ENCODE measurements around the gene PEX16. TPM values are rescaled to one million over a fixed set of nuclear protein-coding genes. Genes with fewer than 3 reads are reported as not detected.

The PEX16 gene
- total RNA-seq, 1 experiment from 2014 or later: 98.4 TPM

- no peak for DNase-seq (ENCODE audit: low spot score)
Observed at GRCh38 chr11:45930951-45931570, 13.4 kb upstream of the PEX16 start.

DNA sequence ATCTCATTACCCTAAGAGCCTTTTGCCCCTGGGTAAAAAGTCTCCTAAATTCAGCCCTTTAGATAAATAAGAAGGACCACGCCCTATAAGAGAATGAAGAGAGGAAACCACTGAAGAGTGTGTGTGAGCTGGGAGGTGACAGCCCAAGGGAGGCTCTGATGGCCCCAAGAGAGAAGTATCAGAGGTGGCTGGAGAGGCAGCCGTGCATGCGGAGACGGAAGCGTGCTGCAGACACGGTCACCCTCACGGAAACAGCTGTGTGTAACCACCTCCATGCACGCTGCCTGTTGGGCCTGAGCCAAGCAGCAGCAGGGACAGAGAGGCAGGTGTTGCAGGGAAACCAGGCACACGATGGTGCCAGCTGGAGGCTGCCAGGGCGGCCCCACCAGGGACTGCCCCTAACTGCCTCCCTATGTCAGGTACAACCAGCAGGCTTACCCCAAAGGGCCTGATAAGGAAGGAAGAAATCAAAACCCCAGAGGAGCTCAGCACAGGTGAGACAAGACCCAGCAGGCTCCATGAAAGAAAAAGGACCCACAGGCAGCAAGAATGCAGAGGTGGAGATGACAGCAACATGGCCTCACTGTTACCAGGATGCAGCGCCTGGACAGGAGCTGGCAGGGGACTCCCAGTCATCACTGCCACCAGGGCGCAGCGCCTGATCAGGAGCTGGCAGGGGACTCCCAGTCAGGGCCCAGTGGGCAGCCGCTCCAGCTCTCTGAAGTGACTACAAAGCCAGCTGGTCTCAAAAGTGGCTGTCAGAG lies 12.5 kb upstream of the PEX16 start:
- no peak for DNase-seq (ENCODE audit: low spot score)

DNA sequence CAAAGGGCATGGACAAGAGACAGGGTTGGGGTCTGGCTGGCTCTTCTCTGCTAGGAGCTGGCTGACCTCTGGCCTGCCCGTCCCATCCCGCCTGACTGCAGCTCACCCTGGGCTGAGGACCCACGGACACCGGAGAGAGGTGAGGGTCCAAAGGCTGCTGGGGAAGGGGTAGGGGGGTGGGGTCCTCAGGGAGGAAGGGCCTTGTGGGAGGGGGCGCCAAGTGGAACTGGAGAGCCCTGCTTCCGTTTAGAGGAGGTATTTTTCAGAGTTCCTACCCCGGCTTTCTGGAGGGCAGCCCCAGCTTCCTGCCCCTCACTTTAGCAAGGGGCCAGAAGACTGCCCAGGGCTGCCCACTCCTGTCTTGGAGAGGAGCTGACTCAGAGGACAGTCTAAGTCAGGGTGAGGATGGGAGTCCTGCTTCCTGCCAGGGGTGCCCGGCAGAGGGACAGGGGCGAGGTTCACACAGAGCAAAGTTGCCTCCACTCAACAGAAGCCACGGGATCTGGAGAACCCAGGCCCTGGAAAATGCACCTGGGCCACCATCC lies 11.9 kb upstream of the PEX16 start:
- DNase-seq (ENCODE audit: low spot score): no peak

- no peak for DNase-seq (ENCODE audit: low spot score)
Observed at GRCh38 chr11:45928535-45929215, 11.0 kb upstream of the PEX16 start.

GRCh38 chr11:45927684-45928413 lies 10.2 kb upstream of the PEX16 start:
- DNase-seq (ENCODE audit: low spot score): no peak

DNA sequence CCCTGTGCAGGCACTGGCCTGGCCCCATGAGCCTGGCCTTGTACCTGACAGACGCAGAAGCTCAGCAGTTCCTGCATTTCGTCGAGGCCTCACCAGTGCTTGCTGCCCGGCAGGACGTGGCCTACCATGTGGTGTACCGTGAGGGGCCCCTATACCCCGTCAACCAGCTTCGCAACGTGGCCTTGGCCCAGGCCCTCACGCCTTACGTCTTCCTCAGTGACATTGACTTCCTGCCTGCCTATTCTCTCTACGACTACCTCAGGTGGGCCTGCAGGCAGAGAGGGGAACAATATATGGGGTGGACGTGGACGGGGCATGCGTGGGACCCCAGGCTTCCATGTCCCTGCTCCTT lies 9.6 kb upstream of the PEX16 start:
- DNase-seq (ENCODE audit: low spot score): no peak

GRCh38 chr11:45926536-45927331 lies 9.1 kb upstream of the PEX16 start:
- DNase-seq (ENCODE audit: low spot score): no peak

DNA sequence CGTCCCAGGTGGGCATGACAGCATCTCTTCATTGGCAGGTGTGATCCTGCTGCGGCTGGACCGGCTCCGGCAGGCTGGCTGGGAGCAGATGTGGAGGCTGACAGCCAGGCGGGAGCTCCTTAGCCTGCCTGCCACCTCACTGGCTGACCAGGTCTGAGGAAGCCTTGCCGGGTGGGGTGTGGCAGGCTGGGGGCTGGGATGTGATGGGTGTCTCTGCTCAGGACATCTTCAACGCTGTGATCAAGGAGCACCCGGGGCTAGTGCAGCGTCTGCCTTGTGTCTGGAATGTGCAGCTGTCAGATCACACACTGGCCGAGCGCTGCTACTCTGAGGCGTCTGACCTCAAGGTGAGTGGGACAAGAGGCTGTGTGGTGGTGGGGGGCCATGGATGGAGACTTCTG lies 8.3 kb upstream of the PEX16 start:
- no peak for DNase-seq (ENCODE audit: low spot score)

DNA sequence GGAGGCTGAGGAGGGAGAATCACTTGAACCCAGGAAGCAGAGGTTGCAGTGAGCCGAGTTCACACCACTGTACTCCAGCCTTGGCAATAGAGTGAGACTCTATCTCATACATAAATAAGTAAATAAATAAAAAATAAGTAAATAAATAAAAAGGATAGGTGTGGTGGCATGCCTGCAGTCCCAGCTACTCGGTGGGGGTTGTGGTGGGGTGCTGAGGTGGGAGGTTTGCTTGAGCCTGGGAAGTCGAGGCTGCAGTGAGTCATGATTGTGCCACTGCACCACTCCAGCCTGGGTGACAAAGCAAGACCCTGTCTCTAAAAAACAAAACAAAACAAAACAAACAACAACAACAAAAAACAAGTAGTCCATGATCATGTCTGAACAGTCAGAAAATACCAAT lies 7.9 kb upstream of the PEX16 start:
- DNase-seq (ENCODE audit: low spot score): no peak

DNA sequence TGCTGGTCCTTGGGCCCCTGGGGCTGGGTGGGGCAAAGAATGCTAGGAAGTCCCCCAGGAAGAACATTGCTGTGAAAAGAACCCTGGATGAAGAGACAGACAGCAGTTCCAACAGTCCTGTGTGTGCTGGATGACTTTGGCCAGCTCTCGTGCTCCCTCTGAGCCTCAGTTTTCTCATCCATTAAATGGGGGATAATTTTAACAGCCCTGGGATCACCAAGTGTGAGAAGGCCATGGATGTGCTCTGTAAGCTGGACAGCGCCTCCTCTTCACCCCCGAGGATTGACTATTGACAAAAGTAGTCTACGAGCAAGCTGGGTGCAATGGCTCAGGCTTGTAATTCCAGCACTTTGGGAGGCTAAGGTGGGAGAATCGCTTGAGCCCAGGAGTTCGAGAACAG lies 7.2 kb upstream of the PEX16 start:
- DNase-seq (ENCODE audit: low spot score): no peak

DNA sequence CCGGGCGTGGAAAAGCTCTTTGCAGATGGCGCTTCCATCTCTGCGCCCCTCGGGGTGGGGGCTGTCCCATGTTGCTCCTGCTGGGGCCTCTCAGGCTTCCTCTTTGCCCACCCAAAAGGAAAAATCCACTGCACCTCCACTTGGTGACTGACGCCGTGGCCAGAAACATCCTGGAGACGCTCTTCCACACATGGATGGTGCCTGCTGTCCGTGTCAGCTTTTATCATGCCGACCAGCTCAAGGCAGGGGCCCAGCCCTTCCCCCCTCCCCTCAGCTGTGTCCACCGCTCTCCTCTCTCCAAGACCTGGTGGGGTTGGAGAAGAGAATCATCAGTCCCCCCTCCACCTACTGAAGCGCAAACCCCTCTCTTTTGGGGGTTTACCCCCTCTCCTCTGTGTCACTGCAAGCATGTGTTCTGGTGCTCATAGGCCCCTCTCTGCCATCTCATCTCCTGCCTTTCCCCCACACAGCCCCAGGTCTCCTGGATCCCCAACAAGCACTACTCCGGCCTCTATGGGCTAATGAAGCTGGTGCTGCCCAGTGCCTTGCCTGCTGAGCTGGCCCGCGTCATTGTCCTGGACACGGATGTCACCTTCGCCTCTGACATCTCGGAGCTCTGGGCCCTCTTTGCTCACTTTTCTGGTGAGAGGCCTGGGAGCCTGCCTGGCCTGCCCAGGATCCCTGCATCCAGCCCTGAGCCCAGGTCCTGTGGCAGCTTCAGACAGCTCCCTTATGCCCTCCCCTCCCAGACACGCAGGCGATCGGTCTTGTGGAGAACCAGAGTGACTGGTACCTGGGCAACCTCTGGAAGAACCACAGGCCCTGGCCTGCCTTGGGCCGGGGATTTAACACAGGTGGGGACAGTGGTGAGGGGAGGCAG lies 6.6 kb upstream of the PEX16 start:
- DNase-seq (ENCODE audit: low spot score): no peak

DNA sequence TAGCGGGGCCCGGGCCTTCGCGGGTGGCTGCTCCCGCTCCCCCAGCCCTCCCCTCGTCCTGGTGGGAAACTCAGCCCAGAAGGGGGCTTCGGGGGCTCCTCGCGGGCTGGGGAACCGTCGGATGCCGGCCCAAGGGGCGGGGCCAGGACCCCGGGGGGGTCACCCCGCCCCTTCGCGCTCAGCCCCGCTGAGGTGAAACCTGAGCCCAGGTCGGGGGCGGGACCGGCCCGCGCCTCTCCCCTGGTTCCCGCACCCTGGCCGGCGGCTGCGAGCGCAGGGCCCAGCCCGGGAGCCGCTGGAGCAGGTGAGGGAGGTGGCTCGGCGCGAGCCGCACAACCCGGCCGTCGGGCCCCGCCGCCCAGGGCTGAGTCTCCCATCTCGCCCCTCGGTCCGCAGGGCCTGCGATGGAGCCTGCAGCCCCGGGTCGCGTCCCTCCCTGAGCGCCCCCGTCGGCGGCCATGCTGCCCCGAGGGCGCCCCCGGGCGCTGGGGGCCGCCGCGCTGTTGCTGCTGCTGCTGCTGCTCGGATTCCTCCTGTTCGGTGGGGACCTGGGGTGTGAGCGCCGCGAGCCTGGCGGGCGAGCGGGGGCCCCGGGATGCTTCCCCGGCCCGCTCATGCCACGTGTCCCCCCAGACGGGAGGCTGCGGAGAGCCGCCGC lies 4.9 kb upstream of the PEX16 start, which contains the start of gene LARGE2:
LARGE2 (plus strand) TSS at position 232 of the 658 bp plus-strand sequence; CDS start at position 459, 227 bp downstream.
- DNase-seq (ENCODE audit: low spot score): peak; percentile 55

- peak; percentile 81 for DNase-seq (ENCODE audit: low spot score)
Observed at GRCh38 chr11:45921561-45922424, 4.1 kb upstream of the PEX16 start.

DNA sequence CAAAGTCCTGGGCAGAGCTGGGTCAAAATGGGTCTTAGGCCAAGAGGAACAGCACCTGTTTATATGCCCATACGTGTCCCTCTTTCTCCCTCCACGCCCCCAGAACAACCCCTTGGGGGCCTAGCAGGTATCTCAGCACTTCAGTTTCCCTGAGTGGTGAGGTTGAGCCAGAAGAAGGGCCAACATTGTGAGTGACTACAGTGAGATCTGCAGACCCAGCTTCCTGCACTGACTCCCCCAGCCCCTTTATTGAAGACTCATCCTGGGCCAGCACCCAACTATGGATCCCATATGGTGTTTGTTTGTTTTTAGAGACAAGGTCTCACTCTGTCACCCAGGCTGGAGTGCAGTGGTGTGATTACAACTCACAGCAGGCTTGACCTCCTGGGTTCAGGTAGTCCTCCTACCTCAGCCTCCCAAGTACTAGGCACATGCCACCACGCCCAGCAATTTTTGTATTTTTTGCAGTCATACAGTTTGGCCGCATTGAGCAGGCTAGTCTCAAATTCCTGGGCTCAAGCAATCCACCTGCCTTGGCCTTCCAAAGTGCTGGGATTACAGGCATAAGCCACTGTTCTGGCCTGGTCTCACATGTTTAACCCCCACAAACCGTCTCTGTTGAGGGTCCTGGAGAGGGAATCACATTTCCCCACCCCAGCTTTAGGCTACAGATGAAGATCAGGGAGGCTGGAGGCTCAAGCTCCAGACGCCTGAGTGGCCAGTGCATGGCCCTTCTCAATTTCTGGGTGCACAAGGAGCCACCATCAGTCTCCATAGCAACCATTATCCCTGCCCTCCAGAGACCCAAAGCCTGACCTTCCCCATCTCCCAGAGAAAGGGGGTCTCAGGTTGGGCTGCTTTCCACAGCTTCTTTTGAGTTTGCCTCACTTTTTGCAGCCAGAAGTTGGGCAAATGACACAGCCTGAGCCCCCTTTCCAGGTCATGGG lies 3.1 kb upstream of the PEX16 start:
- DNase-seq (ENCODE audit: low spot score): no peak

DNA sequence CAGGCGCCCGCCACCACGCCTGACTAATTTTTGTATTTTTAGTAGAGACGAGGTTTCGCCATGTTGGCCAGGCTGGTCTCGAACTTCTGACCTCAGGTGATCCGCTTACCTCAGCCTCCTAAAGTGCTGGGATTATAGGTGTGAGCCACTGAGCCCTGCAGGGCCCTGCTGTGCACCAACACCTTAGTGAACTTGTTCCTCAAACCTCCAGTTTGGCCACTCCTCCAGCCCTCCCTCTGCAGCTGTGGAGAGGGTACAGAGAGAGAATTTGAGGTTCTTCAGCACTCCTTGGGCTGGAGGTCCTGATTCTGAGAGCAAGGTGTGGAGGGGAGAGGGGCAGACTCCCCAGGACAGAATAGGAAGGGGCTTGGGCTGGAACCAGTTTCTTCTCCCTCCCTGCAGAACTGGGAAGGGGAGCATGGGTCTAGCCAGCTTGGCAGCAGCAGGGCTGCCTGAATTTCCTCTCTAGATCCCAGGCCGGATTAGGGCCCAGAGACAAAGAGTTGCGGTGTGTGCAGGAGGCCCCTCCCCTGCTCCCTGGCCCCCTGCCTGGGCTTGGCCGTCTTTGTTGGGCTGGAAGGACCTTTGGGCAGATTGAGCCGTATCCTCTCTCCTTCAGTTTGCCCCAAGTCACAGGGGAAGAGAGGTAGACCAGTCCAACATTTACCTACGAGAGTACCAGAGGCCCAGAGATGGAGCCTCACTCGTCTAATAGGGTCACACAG lies 2.3 kb upstream of the PEX16 start:
- DNase-seq (ENCODE audit: low spot score): no peak

- DNase-seq (ENCODE audit: low spot score): no peak
Observed at GRCh38 chr11:45918962-45919675, 1.4 kb upstream of the PEX16 start.
